RWPE1 (cell line): ENCODE measurements around the gene CAPNS1.
"Not testable (repeated sequence)": the region's sequence is repeated elsewhere in the genome, so short reads cannot be mapped to it uniquely, and the experiment has no call there.

ENCODE experiments used
- CTCF ChIA-PET: fragments of 350-600 bp; sonication (Branson Sonifier 250); formaldehyde crosslinking; extraction: SDS; loops from one replicate; lab custom pipeline; 2021; lab: Yijun Ruan, JAX
- POLR2A ChIA-PET: fragments of 400-600 bp; formaldehyde crosslinking; extraction: SDS; loops from one replicate; lab custom pipeline; 2020; ENCODE audit warnings: antibody characterized with exemption; ENCODE audit not compliant: low non-redundant PET; lab: Yijun Ruan, JAX
- DNase-seq: peaks from one replicate; pipeline ENCODE4 v3.0.0; 2012; ENCODE audit warnings: low spot score
- H3K27ac ChIP-seq: fragments of 450-650 bp; 2 replicates; pipeline ENCODE4 v1.5.1; 2017
- CTCF ChIP-seq: fragments of 450-650 bp; conservative IDR thresholded peaks from 2 replicates; pipeline ENCODE4 v1.5.1; 2017; ENCODE audit warnings: low read depth, mild to moderate bottlenecking

The CAPNS1 gene

GRCh38 chr19:36183245-36183628, 43.4 kb downstream of the CAPNS1 start:
- ChIA-PET CTCF (interaction anchor here (0.7 to 1.7 kb wide), 2 partner anchors 55 to 56 kb away, joined by 3 to 5 read pairs; no protein-coding TSS in a partner anchor), POLR2A (no interaction called here)
- no peak for DNase-seq
- no peak overlapping the region for H3K27ac ChIP-seq
- TF ChIP-seq CTCF = no peak

DNA sequence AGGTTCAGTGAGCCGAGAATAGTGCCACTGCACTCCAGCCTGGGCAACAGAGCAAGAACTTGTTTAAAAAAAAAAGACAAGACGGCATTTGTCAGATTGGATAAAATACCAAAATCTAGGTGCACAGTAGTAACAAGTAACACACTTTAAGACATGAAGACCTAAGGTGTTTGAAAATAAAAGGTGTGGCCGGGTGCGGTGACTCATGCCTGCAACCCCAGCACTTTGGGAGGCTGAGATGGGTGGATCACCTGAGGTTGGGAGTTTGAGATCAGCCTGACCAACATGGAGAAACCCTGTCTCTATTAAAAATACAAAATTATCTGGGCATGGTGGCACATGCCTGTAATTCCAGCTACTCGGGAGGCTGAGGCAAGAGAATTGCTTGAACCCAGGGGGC, 46.9 kb downstream of the CAPNS1 start:
- CTCF ChIA-PET, POLR2A ChIA-PET, H3K27ac ChIP-seq, DNase-seq: not testable (repeated sequence)

DNA sequence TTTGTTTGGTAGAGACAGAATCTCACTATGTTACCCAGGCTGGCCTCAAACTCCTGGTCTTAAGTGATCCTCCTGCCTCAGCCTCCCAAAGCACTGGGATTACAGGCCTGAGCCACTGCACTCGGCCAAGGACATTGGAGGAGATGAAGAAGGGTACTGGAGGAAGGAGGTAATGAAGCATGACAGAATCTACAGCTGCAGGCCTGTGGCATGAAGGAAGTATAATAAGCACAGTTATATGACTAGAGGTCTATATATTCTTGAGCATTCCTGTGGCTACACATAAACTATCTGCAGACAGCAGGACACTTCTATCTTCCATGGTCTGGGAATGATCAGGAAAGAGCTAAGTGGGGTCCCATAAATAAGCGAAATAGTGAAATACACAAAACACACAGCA, 56.4 kb downstream of the CAPNS1 start:
- ChIA-PET POLR2A (no interaction called here), CTCF (no interaction called here)
- no peak overlapping the region for H3K27ac ChIP-seq
- DNase-seq = no peak
- TF ChIP-seq CTCF = no peak

GRCh38 chr19:36198119-36198518, 58.3 kb downstream of the CAPNS1 start:
- no peak for DNase-seq
- CTCF ChIA-PET = interaction anchor here (0.6 kb wide), 1 partner anchor 92 kb away, joined by 3 read pairs; no protein-coding TSS in a partner anchor
- no peak for TF ChIP-seq CTCF
- POLR2A ChIA-PET = no interaction called here
- no peak overlapping the region for H3K27ac ChIP-seq
